8988T (cell line): Measurements from ENCODE around the gene SLC38A9.
"Not testable (repeated sequence)": the region's sequence is repeated elsewhere in the genome, so short reads cannot be mapped to it uniquely, and the experiment has no call there.

Experiments used
- DNase-seq: peaks from one replicate; pipeline ENCODE4 v3.0.0; 2011

SLC38A9 gene

GRCh38 chr5:55702598-55703345, 9.4 kb downstream of the SLC38A9 start:
- no peak for DNase-seq

- no peak for DNase-seq
Observed at GRCh38 chr5:55701462-55702103, 10.5 kb downstream of the SLC38A9 start.

GRCh38 chr5:55700745-55701144, 11.4 kb downstream of the SLC38A9 start:
- no peak for DNase-seq

- DNase-seq = no peak
Observed at GRCh38 chr5:55699041-55699688, 13.0 kb downstream of the SLC38A9 start.

- DNase-seq = not testable (repeated sequence)
Observed at GRCh38 chr5:55696704-55697103, 15.4 kb downstream of the SLC38A9 start.

GRCh38 chr5:55694152-55694830, 17.8 kb downstream of the SLC38A9 start:
- no peak for DNase-seq

GRCh38 chr5:55692509-55692908, 19.6 kb downstream of the SLC38A9 start:
- DNase-seq = no peak

- DNase-seq = no peak
Observed at GRCh38 chr5:55692106-55692417, 20.1 kb downstream of the SLC38A9 start.

GRCh38 chr5:55691265-55692105, 20.6 kb downstream of the SLC38A9 start:
- no peak for DNase-seq

GRCh38 chr5:55682071-55682470, 30.1 kb downstream of the SLC38A9 start:
- no peak for DNase-seq

GRCh38 chr5:55681301-55681700, 30.8 kb downstream of the SLC38A9 start:
- no peak for DNase-seq

- no peak for DNase-seq
Observed at GRCh38 chr5:55680353-55680752, 31.8 kb downstream of the SLC38A9 start.

- DNase-seq = no peak
Observed at GRCh38 chr5:55679556-55679955, 32.6 kb downstream of the SLC38A9 start.

GRCh38 chr5:55675119-55675518, 37.0 kb downstream of the SLC38A9 start:
- no peak for DNase-seq

- no peak for DNase-seq
Observed at GRCh38 chr5:55674340-55674739, 37.8 kb downstream of the SLC38A9 start.

- DNase-seq = no peak
Observed at GRCh38 chr5:55672477-55672911, 39.6 kb downstream of the SLC38A9 start.

GRCh38 chr5:55671975-55672374, 40.1 kb downstream of the SLC38A9 start:
- no peak for DNase-seq

- peak; percentile 15 for DNase-seq
Observed at GRCh38 chr5:55668356-55668755, 43.8 kb downstream of the SLC38A9 start.

- DNase-seq = no peak
Observed at GRCh38 chr5:55667938-55668337, 44.2 kb downstream of the SLC38A9 start.

GRCh38 chr5:55665065-55665464, 47.1 kb downstream of the SLC38A9 start:
- DNase-seq = no peak

GRCh38 chr5:55657443-55657842, 54.7 kb downstream of the SLC38A9 start:
- no peak for DNase-seq

GRCh38 chr5:55650386-55650785, 61.7 kb downstream of the SLC38A9 start:
- no peak for DNase-seq

- no peak for DNase-seq
Observed at GRCh38 chr5:55649963-55650362, 62.2 kb downstream of the SLC38A9 start.
